Head of caudate nucleus (tissue), 42 donors: ENCODE results near the gene FHL2.
"Not testable (repeated sequence)": the region's sequence is repeated elsewhere in the genome, so short reads cannot be mapped to it uniquely, and the experiment has no call there.

Source experiments
- DNase-seq, 42 donors: peaks; one replicate each; pipeline versions ENCODE4 v3.0.0 to v3.0.0-alpha.2; 2020 to 2021; ENCODE audit warnings: mixed read lengths in 7 of 42
- intact Hi-C: fragments of 100-400 bp; cut with DNase I; formaldehyde crosslinking; loops from one replicate; pipeline ENCODE4 v1.15.0; 2022

The FHL2 gene

DNA sequence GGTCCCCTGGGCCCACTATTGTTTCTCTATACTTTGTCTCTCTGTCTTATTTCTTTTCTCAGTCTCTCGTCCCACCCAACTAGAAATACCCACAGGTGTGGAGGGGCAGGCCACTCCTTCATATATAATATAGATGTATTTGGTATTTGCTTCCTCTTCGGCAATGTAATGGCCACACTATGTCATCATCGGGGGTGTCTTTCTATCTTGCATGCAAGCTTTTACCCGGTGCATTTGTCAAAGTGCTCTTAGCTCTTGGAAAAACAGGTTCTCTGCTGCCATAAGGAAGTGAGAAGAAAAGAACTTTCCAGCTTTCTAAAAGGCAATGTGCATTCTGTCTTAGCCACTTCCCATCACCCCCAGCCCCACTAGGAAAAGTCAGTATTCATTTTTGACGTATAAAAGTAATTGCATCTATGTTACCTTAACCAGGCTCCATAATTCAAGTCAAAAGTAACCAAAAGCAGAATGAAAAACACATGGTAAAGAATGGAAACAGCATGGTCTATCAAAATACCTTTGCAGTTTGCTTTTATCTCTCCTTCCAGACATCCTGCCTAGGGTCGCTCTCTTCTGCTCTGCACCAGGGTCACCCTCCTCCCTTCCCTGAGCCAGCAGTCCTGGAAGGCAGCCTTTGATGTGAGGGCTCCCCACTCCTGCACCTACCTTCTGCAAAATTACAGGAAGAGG is 27.2 kb upstream of the FHL2 start:
- DNase-seq, result no peak
- intact Hi-C loops, result no loop called here

DNA sequence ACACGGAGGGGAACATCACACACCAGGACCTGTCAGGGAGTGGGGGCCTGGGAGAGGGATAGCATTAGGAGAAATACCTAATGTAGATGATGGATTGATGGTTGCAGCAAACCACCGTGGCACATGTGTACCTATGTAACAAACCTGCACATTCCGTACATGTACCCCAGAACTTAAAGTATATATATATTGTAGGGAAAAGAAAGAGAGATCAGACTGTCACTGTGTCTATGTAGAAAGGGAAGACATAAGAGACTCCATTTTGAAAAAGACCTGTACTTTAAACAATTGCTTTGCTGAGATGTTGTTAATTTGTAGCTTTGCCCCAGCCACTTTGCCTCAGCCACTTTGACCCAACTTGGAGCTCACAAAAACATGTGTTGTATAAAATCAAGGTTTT is 26.0 kb upstream of the FHL2 start:
- DNase-seq, intact Hi-C loops: not testable (repeated sequence)

DNA sequence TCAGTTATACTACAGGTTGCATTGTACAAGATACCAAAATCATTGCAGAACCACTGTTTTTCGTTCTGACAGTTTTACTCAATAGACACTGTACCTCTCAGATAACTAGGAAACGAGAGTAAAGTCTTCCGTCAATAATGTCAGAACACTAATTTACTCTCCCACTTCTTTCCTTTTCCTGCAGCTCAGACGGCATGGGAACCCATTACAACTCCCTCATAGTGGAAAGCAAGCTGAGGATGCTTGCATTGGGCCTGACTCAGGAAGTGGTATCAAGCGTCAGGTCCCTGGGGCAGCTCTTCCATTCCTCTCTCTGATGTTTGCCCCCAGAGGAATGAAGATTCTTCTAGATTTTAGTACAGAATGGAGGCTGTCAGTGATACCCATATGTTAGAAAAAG is 23.9 kb upstream of the FHL2 start:
- intact Hi-C loops, result no loop called here
- DNase-seq, result peak in 5 of 42 donors; percentile 21 to 53 (median 33)

DNA sequence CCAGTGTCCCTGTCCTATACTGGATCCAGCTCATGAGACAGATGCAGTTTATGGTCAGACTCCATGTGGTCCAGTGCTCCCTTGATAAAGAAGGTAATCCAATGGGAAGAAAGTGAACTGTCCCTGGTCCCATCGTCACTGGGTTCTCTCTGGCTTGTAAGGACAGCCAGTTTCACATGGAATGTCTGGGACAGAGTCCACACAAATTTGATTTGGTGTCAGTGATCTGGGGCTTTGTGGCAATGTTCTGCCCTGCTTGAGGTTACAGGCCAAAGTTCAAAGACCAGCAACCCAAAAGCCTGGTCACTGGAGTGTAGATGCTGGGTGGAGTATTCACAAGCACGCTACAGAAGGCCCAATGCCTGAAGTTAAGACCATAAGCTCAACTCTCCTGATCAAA is 22.2 kb upstream of the FHL2 start:
- no peak for DNase-seq
- intact Hi-C loops, result no loop called here

DNA sequence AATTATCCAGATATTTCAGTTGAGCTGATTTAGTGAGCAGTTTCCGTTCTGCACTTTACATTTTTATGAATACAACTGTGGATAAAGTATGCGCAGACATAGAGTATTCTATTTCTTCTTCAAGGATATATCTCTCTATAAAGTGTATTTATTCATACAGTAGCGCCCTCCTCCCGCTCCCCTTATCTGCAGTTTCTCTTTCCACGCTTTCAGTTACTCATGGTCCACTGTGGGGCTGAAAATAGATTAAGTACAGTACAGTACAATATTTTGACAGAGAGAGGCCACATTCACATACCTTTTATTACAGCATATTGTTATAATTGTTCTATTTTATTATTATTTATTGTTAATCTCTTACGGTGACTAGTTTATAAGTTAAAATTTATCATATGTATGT is 19.7 kb upstream of the FHL2 start:
- DNase-seq, result no peak
- intact Hi-C loops, result no loop called here

DNA sequence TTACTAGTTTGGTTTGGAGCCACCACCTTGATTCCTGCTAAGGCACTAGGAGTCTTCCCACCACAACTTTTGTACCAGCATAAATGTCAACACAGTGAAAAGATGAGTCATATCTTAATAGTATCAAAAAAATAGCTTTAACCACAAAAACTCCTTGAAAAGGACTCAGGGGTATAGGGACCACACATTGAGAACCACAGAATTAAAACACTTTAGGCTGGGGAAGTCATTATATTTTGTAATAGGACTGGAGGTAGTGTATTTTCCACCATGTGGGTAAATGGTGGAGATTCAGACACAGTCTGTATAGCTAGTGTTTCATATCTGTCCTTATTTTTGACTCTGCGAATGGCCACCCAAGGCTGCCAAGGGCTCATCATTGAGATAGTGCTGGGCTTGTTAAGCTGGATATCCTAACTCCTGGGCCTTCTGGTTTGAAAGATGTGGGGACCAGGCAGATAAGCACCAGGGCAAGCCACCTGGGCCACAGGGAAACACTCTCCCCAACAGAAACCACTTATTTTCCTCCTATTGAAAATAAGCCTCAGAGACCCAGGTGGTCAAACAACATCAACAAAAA is 19.1 kb upstream of the FHL2 start:
- DNase-seq, result no peak
- intact Hi-C loops, result no loop called here

DNA sequence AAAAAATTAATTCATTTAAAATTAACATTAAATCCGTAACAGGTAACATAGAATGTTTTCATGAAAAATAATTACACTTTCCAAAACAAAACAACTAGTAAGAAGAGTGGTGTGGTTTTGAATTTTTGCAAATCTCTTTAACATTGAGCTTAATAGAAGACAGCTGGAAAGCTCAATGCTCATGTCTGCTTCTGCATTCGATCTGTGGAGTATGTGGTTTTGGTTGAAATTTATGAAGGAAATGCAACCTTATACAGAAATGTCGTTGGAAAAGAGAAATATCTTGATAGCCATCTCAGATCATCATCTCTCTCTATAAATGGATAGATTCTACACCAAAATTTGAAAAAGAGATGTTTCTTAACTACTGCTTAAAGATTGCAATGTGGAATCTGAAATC is 17.3 kb upstream of the FHL2 start:
- no peak for DNase-seq
- intact Hi-C loops, result no loop called here

DNA sequence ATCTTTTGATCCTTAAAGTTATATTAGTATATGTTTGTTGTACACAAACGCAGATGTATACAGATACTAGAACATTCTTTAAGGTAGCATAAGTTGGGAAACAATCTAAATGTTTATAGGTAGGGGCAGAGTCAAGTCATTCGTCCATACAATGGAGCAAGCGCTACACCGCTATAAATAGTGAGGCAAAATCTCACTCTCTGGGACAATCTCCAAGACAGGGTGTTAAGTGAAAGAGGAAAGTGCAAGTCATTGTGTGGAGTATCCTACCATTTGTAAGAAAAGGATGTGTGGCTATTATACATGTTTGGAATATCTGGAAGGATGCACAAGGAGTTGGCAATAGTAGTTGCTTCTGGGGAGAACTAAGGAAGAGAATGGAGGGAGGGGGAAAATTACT is 16.2 kb upstream of the FHL2 start:
- no peak for DNase-seq
- intact Hi-C loops, result no loop called here

DNA sequence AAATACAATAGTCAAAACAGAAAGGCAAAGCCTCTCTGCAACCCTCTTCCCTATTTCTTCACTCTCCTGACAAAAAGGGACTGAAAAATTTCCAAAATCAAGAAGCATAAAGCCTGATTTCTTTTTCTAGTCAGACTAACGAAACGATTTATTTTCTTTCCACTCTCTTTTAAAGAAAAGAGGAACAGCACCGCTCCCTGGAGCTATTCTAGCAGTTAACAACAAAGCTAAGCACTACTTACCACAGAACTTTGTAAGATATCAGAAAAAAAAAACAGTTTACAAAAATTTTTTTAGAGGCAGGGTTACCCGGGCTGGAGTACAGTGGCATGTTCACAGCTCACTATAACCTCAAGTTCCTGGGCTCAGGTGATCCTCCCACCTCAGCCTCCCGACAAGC is 14.4 kb upstream of the FHL2 start:
- intact Hi-C loops, result no loop called here
- DNase-seq, result no peak

DNA sequence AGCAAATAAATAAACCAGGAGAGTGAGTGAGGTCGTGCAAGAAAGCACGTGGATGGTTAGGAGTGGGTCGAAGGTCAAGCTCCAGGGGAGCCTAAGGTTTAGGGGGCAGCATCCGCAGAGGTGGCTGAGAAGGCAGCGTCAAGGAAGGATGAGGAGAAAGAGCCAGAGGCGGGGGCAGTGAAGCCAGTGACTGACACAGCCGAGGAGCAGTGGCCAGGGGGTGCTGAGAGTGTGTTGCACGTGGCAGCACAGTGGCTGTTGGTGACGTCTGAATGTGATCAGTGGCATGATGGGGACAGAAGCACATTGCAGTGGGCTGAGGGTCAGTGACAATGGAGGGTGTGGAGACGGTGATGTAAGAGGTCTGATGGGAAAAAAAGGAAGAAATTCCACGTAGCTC is 13.7 kb upstream of the FHL2 start:
- intact Hi-C loops, result no loop called here
- DNase-seq, result no peak

DNA sequence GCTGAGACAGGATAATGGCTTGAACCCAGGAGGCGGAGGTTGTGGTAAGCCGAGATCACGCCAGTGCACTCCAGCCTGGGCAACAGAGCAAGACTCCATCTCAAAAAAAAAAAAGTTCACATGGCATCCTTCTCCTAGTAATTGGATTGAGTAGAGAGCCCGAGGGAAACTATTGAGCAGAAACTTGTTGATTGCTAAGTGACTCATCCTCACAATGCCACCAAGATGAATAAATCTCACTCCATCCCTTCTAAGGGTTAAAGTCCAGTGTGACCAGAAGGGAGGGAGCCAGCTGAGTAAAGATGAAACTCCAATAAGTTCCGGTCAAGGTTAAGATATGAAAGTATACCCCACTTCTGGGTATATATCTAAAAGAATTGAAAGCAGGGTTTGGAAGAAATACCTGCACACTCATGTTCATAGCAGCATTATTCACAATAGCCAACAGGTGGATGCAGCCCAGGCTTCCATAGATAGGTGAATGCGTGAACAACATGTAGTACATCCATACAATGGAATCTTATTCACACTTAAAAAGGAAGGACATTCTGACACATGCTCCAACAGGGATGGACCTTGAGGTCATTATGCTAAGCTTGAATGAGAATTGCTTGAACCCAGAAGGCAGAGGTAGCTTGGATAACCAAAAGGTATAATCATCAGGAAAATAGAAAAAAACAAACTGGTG is 13.0 kb upstream of the FHL2 start:
- intact Hi-C loops, result no loop called here

DNA sequence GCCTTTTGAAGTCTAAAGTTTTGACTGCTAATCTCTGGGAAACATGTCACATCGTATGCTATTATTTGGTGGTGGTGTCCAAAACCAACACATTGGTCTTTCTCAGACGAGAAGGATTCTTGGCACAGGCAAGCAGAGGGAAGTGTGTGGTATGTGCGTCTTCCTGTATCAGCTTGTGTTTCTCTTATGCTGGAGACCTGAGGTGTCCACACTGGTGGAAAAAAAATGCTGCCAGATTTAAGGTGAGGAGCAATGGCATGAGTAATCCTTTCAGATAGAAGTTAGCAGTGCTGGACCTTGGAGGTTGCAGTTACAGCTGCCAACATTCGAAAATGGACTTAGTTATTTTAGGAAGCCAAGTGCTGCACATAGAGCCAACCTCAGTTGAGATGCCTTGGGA is 11.7 kb upstream of the FHL2 start:
- intact Hi-C loops, result no loop called here
- DNase-seq, result no peak

More for the DNA sequence above, 13.0 kb upstream of the FHL2 start:
- no peak for DNase-seq

DNA sequence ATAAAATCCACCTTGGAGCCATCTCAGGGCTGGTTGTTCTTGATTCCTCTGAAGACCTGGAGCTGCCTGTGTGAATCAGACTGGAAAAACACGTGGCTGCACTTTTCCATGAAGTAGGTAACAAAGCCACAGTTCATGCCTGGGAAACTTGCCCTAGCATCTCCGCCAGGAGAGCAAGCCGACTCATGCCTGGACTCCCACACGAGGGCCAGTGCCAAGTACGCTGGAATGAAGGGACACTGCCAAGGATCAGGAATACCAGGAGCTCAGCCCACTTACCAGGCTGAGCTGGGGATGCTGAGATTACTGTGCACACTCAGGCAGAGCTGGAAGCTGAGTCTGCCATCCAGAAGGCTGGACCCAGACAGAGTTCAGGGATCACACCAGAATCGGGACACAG is 10.9 kb upstream of the FHL2 start:
- intact Hi-C loops, result no loop called here
- peak in 30 of 42 donors; percentile 10 to 78 (median 38) for DNase-seq

DNA sequence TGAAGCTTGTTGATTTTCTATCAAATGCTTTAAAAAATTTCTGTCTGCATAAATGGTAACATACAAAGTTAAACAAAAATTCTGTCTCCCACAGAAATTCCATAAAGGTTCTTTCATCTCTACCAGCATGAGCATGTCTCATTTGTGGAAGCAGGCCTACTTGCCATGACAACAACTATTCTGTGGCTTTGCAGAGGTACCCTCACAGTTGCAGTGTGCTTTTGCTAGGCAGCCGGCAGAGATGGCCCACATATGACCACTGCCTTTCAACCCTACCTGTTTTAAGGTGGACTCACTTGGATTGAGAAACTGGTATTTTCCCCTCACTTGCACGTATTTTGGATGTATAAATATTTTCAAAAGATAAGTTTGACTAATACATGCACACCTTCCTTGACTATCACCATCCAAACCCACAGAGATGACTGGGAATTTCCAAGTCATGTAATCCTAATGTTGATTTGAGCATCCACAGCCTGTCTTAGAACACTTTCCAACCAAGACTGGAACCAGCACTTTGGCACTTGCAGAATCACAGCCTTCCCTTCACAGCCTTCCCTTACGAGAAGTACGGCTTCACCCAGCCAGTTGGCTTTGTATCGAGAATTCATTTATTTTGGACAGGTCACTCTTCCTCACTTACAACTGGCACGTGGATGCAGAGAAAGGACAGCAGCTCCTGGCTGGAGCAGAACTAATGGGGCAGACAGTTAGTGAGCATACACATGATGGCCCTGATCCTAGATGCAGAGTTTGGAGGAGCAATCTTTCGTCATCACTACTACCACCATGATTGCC is 9.3 kb upstream of the FHL2 start:
- intact Hi-C loops, result no loop called here
- DNase-seq, result no peak

DNA sequence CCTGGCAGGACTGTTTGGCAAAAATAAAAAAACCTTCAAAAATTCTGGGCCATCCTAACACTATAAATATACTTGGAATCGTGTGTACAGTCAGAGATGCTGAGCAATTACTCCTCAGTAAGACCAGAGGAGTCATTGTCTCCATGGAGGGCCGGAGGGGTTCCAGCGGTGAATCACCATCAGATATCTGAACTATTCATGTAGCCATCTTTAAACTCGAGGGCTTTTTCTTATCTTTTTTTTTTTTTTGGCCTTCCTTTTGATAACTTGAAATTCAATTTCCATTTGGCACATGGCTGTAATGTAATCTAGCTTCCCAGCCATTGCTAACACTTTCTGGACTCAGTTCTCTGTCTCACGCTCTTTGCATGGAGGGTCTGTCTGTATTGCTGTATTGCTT is 7.4 kb upstream of the FHL2 start:
- intact Hi-C loops, result no loop called here
- DNase-seq, result no peak

DNA sequence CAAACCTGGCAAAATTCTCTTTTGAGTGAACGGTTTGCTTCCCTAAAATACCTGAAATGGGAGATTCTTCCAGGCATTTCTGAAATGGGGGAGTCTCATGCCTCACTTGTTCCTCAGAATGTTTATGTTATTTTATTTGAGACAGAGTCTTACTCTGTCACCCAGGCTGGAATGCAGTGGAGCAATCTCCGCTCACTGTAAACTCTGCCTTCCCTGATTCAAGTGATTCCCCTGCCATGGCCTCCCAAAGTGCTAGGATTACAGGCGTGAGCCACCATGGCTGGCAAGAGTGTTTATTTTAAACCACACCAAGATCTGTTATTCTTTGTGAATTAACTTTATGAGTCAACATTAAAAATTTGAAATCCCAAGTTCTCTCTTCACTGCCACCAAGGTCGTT is 6.4 kb upstream of the FHL2 start:
- intact Hi-C loops, result no loop called here
- no peak for DNase-seq

DNA sequence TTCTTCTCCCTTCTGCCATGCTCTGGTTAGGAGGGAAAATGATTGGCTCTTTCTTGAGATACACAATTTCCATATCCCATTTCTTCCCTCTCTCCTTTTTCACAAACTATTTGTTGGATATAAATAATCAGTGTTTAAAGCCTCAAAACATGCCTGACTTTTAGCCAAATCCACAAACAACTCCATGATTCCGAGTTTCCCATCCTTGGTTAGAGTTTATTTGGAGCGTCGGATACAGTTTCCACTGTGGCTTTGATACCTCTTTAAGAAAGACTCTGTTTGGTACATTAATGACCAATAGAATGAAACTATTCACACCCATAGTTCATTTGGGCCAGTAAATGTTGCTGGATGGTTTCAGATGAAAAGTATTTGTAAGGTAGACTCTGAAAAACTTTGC is 5.9 kb upstream of the FHL2 start:
- DNase-seq, result no peak
- intact Hi-C loops, result no loop called here

DNA sequence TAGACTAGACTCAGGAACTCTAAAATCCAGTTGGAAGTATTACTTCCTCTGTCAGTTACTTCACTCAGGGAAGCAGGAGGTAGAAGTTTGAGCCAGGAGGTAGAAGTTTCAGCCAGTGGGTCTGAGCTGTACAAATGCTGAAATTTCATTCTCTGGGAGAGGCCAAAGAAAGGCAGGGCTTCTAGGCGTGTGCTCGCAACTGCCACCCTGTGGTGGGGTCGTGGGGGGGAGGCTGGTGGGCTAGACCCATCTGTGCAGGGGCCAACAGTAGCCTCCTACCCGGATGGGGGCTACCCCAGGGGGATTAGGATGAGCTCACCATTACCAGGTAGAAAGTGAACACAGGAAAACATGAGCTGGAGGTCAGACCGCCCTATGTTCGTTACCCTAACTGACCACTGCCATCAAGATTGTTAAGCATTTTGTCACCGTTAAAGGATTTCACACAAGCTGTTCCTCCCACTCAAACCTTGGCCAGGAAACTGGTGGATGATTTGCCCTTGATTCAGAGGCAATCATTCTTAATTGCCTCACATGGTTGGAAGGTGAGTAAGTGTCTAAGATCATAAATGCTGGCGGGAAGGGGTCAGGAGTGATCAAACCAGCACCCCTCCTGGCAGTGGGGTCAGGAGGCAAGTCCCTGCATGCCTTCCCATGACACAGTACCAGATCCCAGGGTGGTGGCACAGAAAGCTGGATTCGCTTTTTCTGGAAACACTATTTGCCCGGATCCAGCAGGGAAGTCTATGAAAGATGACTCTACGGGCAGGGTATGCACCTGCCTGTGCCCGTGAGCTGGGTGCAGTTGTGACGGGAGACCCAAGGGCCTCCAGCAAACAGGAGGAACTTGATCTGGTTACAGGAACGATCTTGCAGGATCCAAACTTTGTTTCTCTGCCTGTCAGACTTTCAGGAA is 5.2 kb upstream of the FHL2 start:
- DNase-seq, result no peak

DNA sequence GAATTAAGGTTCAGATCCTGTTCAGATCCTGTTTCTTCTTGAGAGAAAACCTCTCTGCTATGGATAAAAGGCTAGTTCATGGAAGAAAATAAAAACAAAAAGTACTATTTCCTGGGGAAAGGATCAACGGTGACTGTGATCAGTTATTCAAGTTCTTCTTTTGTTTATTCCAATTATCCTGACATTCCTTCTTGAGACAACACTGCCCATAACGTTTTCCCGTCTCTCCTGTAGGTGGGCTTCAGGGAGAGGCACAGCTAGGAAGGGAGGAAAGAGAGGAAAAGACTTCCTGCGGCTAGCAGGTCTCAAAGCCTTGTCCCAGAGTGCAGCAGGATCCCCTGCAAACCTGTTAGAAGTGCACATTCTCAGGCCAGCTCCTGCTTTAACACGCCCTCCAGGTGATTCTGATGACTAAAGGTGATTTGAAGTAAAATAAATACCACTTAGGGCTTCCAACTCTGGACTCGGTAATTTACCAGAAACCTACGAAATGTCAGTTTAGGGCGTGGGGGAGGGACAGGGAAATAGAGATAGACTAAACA is 4.5 kb upstream of the FHL2 start:
- DNase-seq, result no peak
- intact Hi-C loops, result no loop called here

More for the DNA sequence above, 5.2 kb upstream of the FHL2 start:
- intact Hi-C loops, result no loop called here
